DND-41 (cell line): ENCODE data around the gene FBXO10.

Experiments
- ATAC-seq: fragments of 200-7000 bp; cut with Tn5 transposase; 3 replicates; pipeline ENCODE4 v1.9.1; 2021; ENCODE audit warnings: low read depth; ENCODE audit not compliant: insufficient read depth
- DNase-seq: peaks from one replicate; pipeline ENCODE4 v3.0.0-alpha.2; 2020
- H2AFZ ChIP-seq: 2 replicates; pipeline ENCODE4 v1.6.0; 2012; ENCODE audit warnings: low read depth, low read length
- H3K27ac ChIP-seq: 2 replicates; pipeline ENCODE4 v1.5.1; 2012; ENCODE audit warnings: low read length, inconsistent platforms
- H3K27me3 ChIP-seq: fragments of 200-600 bp; sonication (generic); 2 replicates; pipeline ENCODE4 v1.6.0; 2012; ENCODE audit warnings: low read length, mild to moderate bottlenecking, inconsistent platforms; ENCODE audit not compliant: insufficient read depth, poor library complexity
- H3K36me3 ChIP-seq: 2 replicates; pipeline ENCODE4 v1.5.1; 2012; ENCODE audit warnings: low read length, inconsistent platforms; ENCODE audit not compliant: insufficient read depth
- H3K4me1 ChIP-seq: 2 replicates; pipeline ENCODE4 v1.5.1; 2012; ENCODE audit warnings: mild to moderate bottlenecking, low read length; ENCODE audit not compliant: insufficient read depth
- H3K4me2 ChIP-seq: 2 replicates; pipeline ENCODE4 v1.6.0; 2012; ENCODE audit warnings: mild to moderate bottlenecking, moderate library complexity, low read length, inconsistent platforms; ENCODE audit not compliant: insufficient read depth
- H3K4me3 ChIP-seq, 2 experiments: fragments of 200-600 bp in 1 of 2; shearing (Covaris generic) in 1 of 2; 2 replicates each; pipeline ENCODE4 v1.5.1; 2012 to 2016; ENCODE audit warnings: inconsistent platforms in 2 of 2, low read length in 2 of 2, mild to moderate bottlenecking in 2 of 2, low read depth in 1 of 2, moderate library complexity in 1 of 2
- H3K79me2 ChIP-seq: 2 replicates; pipeline ENCODE4 v1.6.0; 2012; ENCODE audit warnings: low read length, inconsistent platforms; ENCODE audit not compliant: insufficient read depth
- H3K9ac ChIP-seq: 2 replicates; pipeline ENCODE4 v1.6.0; 2012; ENCODE audit warnings: low read depth, mild to moderate bottlenecking, inconsistent platforms, low read length, moderate library complexity
- H3K9me3 ChIP-seq: 2 replicates; pipeline ENCODE4 v1.5.1; 2012; ENCODE audit warnings: low read length, moderate library complexity, mild to moderate bottlenecking, inconsistent platforms; ENCODE audit not compliant: insufficient read depth, severe bottlenecking
- H4K20me1 ChIP-seq: 2 replicates; pipeline ENCODE4 v1.6.0; 2012; ENCODE audit warnings: low read length; ENCODE audit not compliant: insufficient read depth
- CTCF ChIP-seq: IDR thresholded peaks from 2 replicates; pipeline ENCODE4 v1.5.1; 2012; ENCODE audit warnings: borderline replicate concordance, low read length, moderate library complexity, mild to moderate bottlenecking; ENCODE audit not compliant: poor library complexity, severe bottlenecking; ENCODE audit errors: extremely low read depth
- EZH2 ChIP-seq: IDR thresholded peaks from 3 replicates; pipeline ENCODE4 v1.6.1; 2012; ENCODE audit warnings: borderline replicate concordance, low read depth, mild to moderate bottlenecking, moderate library complexity, low read length, inconsistent platforms; ENCODE audit not compliant: severe bottlenecking

The FBXO10 gene

GRCh38 chr9:37542488-37542887, 33.7 kb downstream of the FBXO10 start:
- ATAC-seq = no peak
- no peak overlapping the region for H3K4me3 ChIP-seq
- H2AFZ ChIP-seq = no peak overlapping the region
- no peaks in the 10 kb centered on the region for H4K20me1 ChIP-seq
- no peak for DNase-seq
- peaks cover 5% of the 10 kb centered on the region; the same call in 1 of the 2 replicates for H3K36me3 ChIP-seq
- no peaks in the 10 kb centered on the region for H3K27me3 ChIP-seq
- no peak overlapping the region for H3K9ac ChIP-seq
- TF ChIP-seq EZH2 (no peak), CTCF (no peak)
- no peaks in the 10 kb centered on the region for H3K79me2 ChIP-seq
- no peak overlapping the region for H3K4me2 ChIP-seq
- H3K27ac ChIP-seq = no peak overlapping the region
- H3K9me3 ChIP-seq = no peaks in the 10 kb centered on the region
- no peaks in the 10 kb centered on the region for H3K4me1 ChIP-seq

- H3K9me3 ChIP-seq = no peaks in the 10 kb centered on the region
- no peaks in the 10 kb centered on the region for H3K27me3 ChIP-seq
- no peaks in the 10 kb centered on the region for H3K4me1 ChIP-seq
- no peak overlapping the region for H3K4me2 ChIP-seq
- H3K27ac ChIP-seq = no peak overlapping the region
- ATAC-seq (no peak), DNase-seq (no peak)
- no peak for TF ChIP-seq CTCF
- TF ChIP-seq EZH2 = no peak
- H3K36me3 ChIP-seq = peaks cover 11% of the 10 kb centered on the region; the same call in 1 of the 2 replicates
- H3K9ac ChIP-seq = no peak overlapping the region
- H4K20me1 ChIP-seq = no peaks in the 10 kb centered on the region
- no peaks in the 10 kb centered on the region for H3K79me2 ChIP-seq
- H3K4me3 ChIP-seq = no peak overlapping the region
- no peak overlapping the region for H2AFZ ChIP-seq
These were observed 34.7 kb downstream of the FBXO10 start for GRCh38 chr9:37541465-37541864.

- no peaks in the 10 kb centered on the region for H3K4me1 ChIP-seq
- H3K27me3 ChIP-seq = no peaks in the 10 kb centered on the region
- H3K36me3 ChIP-seq = peaks cover 14% of the 10 kb centered on the region; the same call in 1 of the 2 replicates
- H2AFZ ChIP-seq = no peak overlapping the region
- no peak overlapping the region for H3K27ac ChIP-seq
- no peaks in the 10 kb centered on the region for H3K79me2 ChIP-seq
- ATAC-seq = no peak
- H3K4me2 ChIP-seq = no peak overlapping the region
- H3K9me3 ChIP-seq = no peaks in the 10 kb centered on the region
- H3K9ac ChIP-seq = no peak overlapping the region
- H3K4me3 ChIP-seq = no peak overlapping the region
- no peak for DNase-seq
- H4K20me1 ChIP-seq = no peaks in the 10 kb centered on the region
- TF ChIP-seq EZH2 = no peak
- TF ChIP-seq CTCF = no peak
These were observed 35.5 kb downstream of the FBXO10 start for GRCh38 chr9:37540634-37541033.

- Histone ChIP-seq H3K27ac (no peak overlapping the region), H3K9me3 (no peaks in the 10 kb centered on the region), H3K4me2 (no peak overlapping the region), H2AFZ (no peak overlapping the region), H3K36me3 (peaks cover 14% of the 10 kb centered on the region; the same call in 1 of the 2 replicates), H3K9ac (no peak overlapping the region), H3K79me2 (no peaks in the 10 kb centered on the region), H3K27me3 (no peaks in the 10 kb centered on the region), H3K4me1 (no peaks in the 10 kb centered on the region), H4K20me1 (no peaks in the 10 kb centered on the region), H3K4me3 (no peak overlapping the region)
- TF ChIP-seq CTCF (no peak), EZH2 (no peak)
- DNase-seq = no peak
- no peak for ATAC-seq
These were observed 36.5 kb downstream of the FBXO10 start for GRCh38 chr9:37539634-37540033.
